ACC112 (cell line): ENCODE measurements around the gene RORC.
A peak's percentile ranks its signal among the peaks of the same experiment; 100 is the strongest.

ENCODE experiments used
- H2AFZ ChIP-seq: fragments of 200-600 bp; sonication (generic); one replicate; pipeline ENCODE4 v1.6.0; 2017; ENCODE audit warnings: antibody characterized with exemption, low read length; ENCODE audit not compliant: unreplicated experiment
- H3K27ac ChIP-seq: fragments of 200-600 bp; sonication (generic); 2 replicates; pipeline ENCODE4 v1.5.1; 2014; ENCODE audit warnings: low read depth, mild to moderate bottlenecking, antibody characterized with exemption, low read length, moderate library complexity
- H3K27me3 ChIP-seq: fragments of 200-600 bp; sonication (generic); 2 replicates; pipeline ENCODE4 v1.6.1; 2014; ENCODE audit warnings: mild to moderate bottlenecking, antibody characterized with exemption, low read length, moderate library complexity, mixed read lengths; ENCODE audit not compliant: insufficient read depth
- H3K36me3 ChIP-seq: fragments of 200-600 bp; sonication (generic); 2 replicates; pipeline ENCODE4 v1.6.1; 2016; ENCODE audit warnings: mild to moderate bottlenecking, antibody characterized with exemption, low read length, moderate library complexity, mixed read lengths; ENCODE audit not compliant: insufficient read depth
- H3K4me1 ChIP-seq: fragments of 200-600 bp; sonication (generic); one replicate; pipeline ENCODE4 v1.6.1; 2016; ENCODE audit warnings: low read length, mixed read lengths; ENCODE audit not compliant: insufficient read depth, unreplicated experiment, control insufficient read depth
- H3K4me3 ChIP-seq: fragments of 200-600 bp; sonication (generic); 2 replicates; pipeline ENCODE4 v1.5.1; 2014; ENCODE audit warnings: mild to moderate bottlenecking, low read depth, low read length
- H3K79me2 ChIP-seq: fragments of 200-600 bp; sonication (generic); one replicate; pipeline ENCODE4 v1.6.0; 2016; ENCODE audit warnings: low read length; ENCODE audit not compliant: control insufficient read depth, unreplicated experiment, insufficient read depth

The RORC gene

GRCh38 chr1:151849126-151849525 lies 17.5 kb upstream of the RORC start:
- Histone ChIP-seq H3K36me3 (no peaks in the 10 kb centered on the region), H3K27ac (no peak overlapping the region), H3K4me1 (peaks cover 10% of the 10 kb centered on the region), H3K79me2 (no peaks in the 10 kb centered on the region), H3K4me3 (no peak overlapping the region), H2AFZ (no peak overlapping the region), H3K27me3 (no peaks in the 10 kb centered on the region)

- Histone ChIP-seq H3K4me3 (no peak overlapping the region), H3K4me1 (peaks cover 10% of the 10 kb centered on the region), H3K79me2 (no peaks in the 10 kb centered on the region), H3K27me3 (no peaks in the 10 kb centered on the region), H3K27ac (no peak overlapping the region), H2AFZ (no peak overlapping the region), H3K36me3 (no peaks in the 10 kb centered on the region)
Measured at GRCh38 chr1:151847867-151848596, 16.4 kb upstream of the RORC start.

DNA sequence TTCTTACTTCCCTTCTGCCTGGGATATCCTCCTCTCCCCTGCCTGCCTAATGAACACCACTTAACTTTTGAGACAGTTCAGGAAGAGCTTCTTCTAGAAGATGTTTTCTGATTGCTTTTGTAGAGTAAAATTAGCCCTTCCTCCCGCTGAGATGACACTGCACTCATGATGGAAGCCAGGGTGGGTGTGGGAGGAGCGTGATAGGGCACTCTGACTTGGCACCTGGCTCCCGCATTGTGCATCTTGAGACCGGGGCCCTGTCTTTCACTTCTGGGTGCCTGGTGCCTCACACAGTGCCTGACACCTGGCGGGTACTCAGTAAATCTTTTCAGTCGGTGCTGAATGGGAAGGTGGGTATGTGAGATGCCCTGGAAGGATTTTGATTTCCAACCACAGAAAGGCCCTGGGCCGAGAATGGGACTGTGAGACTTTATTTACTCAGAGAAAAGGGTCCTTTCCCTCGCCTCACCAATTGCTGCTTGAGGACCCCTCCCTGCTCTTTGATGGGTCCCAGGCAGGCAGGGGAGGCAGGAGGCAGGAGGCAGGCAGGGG lies 15.2 kb upstream of the RORC start:
- Histone ChIP-seq H3K4me3 (peak overlapping the region; percentile 6; the same call in 1 of the 2 replicates), H3K79me2 (no peaks in the 10 kb centered on the region), H3K36me3 (no peaks in the 10 kb centered on the region), H3K27me3 (no peaks in the 10 kb centered on the region), H3K27ac (0 out of 2 replicates have a peak overlapping the region, but pooled peaks have one; percentile 25), H3K4me1 (peaks cover 11% of the 10 kb centered on the region), H2AFZ (no peak overlapping the region)

GRCh38 chr1:151846062-151846568 lies 14.5 kb upstream of the RORC start:
- H3K4me3 ChIP-seq, result no peak overlapping the region
- H3K79me2 ChIP-seq, result no peaks in the 10 kb centered on the region
- peak overlapping the region; percentile 49; the same call in 1 of the 2 replicates for H3K27ac ChIP-seq
- no peaks in the 10 kb centered on the region for H3K36me3 ChIP-seq
- no peaks in the 10 kb centered on the region for H3K27me3 ChIP-seq
- H3K4me1 ChIP-seq, result peaks cover 18% of the 10 kb centered on the region
- H2AFZ ChIP-seq, result peak overlapping the region; percentile 82

DNA sequence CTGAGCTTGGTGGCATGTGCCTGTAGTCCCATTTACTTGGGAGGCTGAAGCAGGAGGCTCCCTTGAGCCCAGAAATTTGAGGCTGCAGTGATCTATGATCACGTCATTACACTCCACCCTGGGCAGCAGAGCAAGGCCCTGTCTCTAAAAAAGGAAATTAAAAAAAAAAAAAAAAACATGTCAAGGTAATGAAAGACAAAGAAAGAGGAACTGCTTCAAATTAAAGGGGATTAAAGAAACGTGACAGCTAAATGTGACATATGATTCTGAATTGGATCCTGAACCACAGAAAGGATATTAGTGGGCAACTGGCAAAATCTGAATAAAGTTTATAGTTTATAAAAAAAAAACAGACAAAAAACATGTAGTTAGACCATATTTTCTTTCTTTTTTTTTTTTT lies 11.8 kb upstream of the RORC start:
- no peak overlapping the region for H3K27ac ChIP-seq
- no peaks in the 10 kb centered on the region for H3K79me2 ChIP-seq
- no peak overlapping the region for H3K4me3 ChIP-seq
- H3K27me3 ChIP-seq, result peaks cover 6% of the 10 kb centered on the region; the same call in 1 of the 2 replicates
- peaks cover 34% of the 10 kb centered on the region for H3K4me1 ChIP-seq
- H2AFZ ChIP-seq, result no peak overlapping the region
- H3K36me3 ChIP-seq, result no peaks in the 10 kb centered on the region

DNA sequence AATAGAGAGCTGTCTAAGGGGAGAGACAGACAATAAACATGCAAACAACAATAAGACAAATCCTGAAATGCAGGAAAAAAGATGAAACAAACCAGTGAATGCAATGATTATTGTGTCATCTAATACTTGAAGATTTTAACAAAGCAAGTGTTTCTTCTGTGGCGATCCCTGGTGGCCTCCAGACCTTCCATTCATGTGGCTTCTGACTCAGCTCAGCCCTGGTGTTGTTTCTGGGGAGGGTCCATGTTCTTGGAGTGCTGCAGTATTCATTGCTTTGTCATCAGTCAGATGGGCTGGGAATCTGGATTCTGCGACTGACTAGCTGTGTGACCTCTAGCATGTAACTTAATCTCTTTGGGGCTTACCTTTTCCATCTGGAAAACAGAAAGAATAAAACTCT lies 9.5 kb upstream of the RORC start:
- H2AFZ ChIP-seq, result no peak overlapping the region
- H3K27ac ChIP-seq, result peak overlapping the region; percentile 32; the same call in 1 of the 2 replicates
- H3K4me3 ChIP-seq, result peak overlapping the region; percentile 6
- peaks cover 13% of the 10 kb centered on the region; the same call in 1 of the 2 replicates for H3K27me3 ChIP-seq
- H3K36me3 ChIP-seq, result no peaks in the 10 kb centered on the region
- H3K79me2 ChIP-seq, result no peaks in the 10 kb centered on the region
- H3K4me1 ChIP-seq, result peaks cover 38% of the 10 kb centered on the region

DNA sequence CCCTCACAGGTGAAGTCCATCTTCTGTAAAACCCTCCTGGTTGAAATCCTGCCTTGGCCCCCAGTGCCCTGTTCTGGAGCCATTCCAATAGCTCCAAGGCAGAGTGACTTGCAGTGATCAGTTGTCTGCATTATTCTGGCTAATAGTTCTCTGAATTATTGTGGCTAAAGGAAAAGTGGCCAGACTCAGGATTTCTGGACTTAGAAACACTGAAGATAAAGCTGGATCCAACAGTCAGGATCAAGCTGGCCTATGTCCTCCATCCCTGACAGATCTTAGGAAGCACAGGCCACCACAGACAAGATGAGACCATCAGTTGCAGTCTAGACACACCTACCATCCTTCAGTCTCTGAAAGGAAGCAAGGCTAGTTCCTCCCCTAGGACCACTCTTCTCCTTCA lies 8.8 kb upstream of the RORC start:
- Histone ChIP-seq H2AFZ (no peak overlapping the region), H3K27ac (no peak overlapping the region), H3K4me1 (peaks cover 34% of the 10 kb centered on the region), H3K4me3 (no peak overlapping the region), H3K36me3 (no peaks in the 10 kb centered on the region), H3K79me2 (no peaks in the 10 kb centered on the region), H3K27me3 (peaks cover 13% of the 10 kb centered on the region; the same call in 1 of the 2 replicates)

GRCh38 chr1:151839457-151840403 lies 8.1 kb upstream of the RORC start, which contains the start of gene C2CD4D:
Gene C2CD4D, minus strand, starts transcription at chr1:151839820. Its CDS starts 831 bp downstream, at chr1:151838989.
- Histone ChIP-seq H3K36me3 (no peaks in the 10 kb centered on the region), H3K79me2 (no peaks in the 10 kb centered on the region), H2AFZ (peak within 1 kb of the TSS; percentile 55), H3K27ac (no peak within 1 kb of the TSS), H3K4me1 (peaks cover 34% of the 10 kb centered on the region), H3K4me3 (peak within 1 kb of the TSS; percentile 76), H3K27me3 (peaks cover 13% of the 10 kb centered on the region; the same call in 1 of the 2 replicates)

- Histone ChIP-seq H3K79me2 (no peaks in the 10 kb centered on the region), H3K4me1 (peaks cover 34% of the 10 kb centered on the region), H3K27ac (no peak overlapping the region), H3K4me3 (peak overlapping the region; percentile 76), H3K27me3 (peaks cover 13% of the 10 kb centered on the region; the same call in 1 of the 2 replicates), H3K36me3 (no peaks in the 10 kb centered on the region), H2AFZ (peak overlapping the region; percentile 55)
Measured at GRCh38 chr1:151839082-151839412, 7.4 kb upstream of the RORC start.
